M059J (cell line): ENCODE results near the gene VWA8. TPM values are rescaled to one million over a fixed set of nuclear protein-coding genes. Genes with fewer than 3 reads are reported as not detected.
A peak's percentile ranks its signal among the peaks of the same experiment; 100 is the strongest.

Experiments used
- DNase-seq: peaks from one replicate; pipeline ENCODE4 v3.0.0-alpha.2; 2012; ENCODE audit warnings: low read depth
- total RNA-seq: library from RNA; depleted of rRNA; stranded (reverse); fragments of >200 nt; shearing (Covaris generic); gene quantifications from 2 replicates; pipeline ENCODE4 v1.2.3, GENCODE V29; 2014

Gene VWA8
- total RNA-seq, 1 experiment from 2014 or later, result 10.4 TPM

- DNase-seq, result no peak
Measured at GRCh38 chr13:41614671-41615527, 346.0 kb downstream of the VWA8 start.

GRCh38 chr13:41613984-41614661, 346.8 kb downstream of the VWA8 start:
- DNase-seq, result peak; percentile 56

- DNase-seq, result no peak
Measured at GRCh38 chr13:41613471-41613870, 347.4 kb downstream of the VWA8 start.

DNA sequence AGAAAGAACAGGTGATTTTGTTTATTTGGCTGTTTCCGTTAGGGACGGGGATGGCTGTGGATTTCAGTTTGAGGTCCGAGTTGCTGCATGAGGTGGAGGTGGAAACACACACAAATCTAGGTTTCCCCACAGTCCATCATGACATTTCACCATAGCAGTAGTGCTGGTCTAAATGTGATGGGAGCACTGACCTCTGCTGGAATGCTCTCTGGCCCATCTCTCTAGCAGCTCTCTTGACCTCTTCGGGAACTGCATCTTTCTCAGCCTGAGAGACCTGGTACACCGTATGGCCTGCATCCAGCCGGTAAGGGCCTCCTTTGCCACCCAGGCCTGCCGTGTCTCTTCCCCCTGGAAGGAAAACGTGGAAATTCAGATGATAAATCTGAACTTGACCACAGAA, 349.5 kb downstream of the VWA8 start:
- DNase-seq, result no peak

DNA sequence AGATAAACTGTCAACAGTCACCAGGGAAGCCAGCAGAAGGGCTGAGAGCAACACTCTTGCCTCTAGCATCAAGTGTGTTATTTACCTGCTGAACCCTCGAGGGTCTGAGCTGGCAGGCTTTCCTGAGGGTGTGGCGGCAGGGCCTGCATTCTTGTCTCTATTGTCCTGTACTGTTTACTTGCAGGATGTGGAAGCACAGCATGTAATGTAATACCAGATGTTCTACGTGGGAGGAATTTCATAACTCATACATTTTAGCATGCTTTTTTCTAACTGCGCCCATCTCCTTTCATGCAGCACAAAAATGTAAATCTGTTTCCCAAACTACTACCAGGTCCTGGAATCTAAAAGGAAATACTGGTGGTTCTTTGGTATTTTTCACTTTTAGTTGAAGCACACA, 350.5 kb downstream of the VWA8 start:
- no peak for DNase-seq

GRCh38 chr13:41609828-41610227, 351.1 kb downstream of the VWA8 start:
- DNase-seq, result no peak

DNA sequence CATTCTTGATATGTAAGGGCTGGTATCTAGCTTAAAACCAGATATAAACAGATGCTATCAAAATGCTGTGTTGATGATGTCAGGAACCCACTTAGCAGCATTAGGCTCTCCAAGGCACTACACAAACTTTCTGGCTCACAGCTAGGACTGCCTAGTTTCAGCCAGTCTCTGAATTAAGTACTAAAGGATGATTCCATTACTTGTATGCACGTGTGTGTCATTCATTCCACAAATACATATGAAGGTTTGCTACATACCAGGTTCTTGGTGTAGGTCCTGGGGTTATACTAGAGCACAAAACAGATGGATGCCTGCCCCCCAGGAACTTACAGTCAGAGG, 352.1 kb downstream of the VWA8 start:
- DNase-seq, result no peak

GRCh38 chr13:41608111-41608838, 352.6 kb downstream of the VWA8 start:
- no peak for DNase-seq

DNA sequence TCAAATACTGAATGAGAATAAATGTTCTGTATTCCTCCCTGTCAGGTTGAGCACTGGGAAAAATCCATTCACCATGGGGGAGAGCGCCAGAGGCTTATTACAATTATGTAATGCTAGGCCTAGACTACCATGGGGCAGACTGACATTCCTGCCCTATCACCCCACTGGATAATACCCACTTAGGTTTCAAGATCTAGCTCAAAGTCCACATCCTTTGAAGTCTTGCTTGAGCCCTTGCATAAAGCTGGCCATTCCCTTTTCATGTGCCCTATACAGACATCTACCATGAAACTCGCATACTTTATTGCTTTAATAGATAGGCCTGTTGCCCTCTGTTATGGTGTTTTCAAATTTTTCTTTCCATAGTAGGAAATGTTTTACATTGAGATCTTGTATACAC, 354.3 kb downstream of the VWA8 start:
- no peak for DNase-seq

DNA sequence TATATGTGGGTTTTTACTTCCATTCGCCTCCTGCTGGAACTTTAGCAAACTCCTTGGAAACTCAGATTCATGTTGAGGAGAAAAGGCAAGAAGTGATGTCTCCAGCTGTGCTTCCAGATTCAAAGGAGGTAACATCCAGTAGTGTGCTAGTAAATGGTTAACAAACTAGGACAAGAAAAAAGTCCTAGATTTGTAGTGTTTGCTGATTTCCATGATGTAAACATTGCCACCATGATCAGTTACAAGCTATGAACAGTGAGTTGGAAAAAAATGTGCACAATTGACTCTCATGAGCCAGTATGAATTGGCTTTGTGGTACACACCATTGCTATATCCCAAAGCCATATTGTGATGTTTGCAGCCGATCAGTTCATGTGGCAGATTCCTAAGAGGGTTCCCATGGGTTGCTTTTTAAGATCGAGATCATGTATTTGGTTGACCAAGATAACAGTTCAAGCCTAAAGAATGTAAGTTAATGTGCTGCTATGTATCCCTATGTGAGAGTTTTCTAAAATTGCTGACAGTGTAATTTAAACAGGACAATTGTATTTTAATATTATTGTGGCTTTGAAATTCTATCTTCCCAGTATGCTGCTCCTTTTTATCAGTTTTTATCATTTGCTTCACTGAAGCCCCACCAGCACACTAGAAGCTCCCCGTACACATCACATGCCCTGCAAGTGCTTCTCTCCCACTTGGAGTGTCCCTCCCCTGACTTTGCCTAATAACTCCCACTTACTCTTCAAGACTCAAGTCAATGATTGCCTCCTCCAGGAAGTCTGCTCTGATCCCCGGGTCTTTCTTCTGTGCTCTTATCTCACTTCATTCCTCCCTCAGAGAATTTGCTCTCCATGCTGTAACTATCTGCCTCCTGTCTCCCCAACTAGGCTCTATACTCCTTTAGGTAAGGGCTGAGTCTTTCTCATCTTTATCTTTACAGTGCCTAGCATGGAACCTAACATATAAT, 355.3 kb downstream of the VWA8 start:
- no peak for DNase-seq

DNA sequence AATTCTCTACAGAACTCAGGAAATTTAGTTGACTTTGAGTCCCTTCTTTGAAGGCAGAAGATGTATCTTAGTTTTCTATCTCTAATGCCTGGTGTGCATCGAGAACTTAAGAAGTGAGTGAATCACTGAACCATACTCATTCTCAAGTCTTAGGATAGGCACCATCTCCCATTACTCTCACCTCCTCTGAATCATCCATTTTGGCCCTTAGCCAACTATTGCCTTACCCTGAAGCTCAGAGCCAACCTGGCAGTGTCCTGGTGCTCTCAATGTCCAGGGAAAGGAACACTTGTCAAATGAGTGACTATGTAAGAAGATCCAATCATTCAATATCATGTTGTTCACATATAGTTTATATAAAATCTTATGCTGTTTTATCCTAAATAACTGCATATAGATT, 357.0 kb downstream of the VWA8 start:
- DNase-seq, result peak; percentile 83

GRCh38 chr13:41601718-41602445, 359.0 kb downstream of the VWA8 start:
- no peak for DNase-seq

DNA sequence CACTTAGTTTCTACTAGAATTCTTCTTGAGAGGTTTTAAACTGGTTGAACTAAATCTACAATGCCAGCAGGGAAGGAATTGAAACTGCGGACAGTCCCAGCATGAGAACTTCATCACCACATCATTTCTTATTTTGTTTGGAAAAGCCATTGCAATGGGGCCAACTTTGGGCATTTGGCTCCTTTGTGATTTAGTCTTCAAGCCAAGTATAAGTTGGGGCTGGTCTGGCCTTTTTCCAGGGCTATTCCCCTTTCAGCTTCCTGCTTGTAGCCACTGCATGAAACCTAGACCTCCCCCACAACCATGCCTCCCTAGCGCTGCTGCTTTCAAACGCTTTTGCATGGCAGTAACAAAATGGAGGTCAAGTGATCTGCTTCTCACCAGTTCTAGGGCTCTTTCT, 361.3 kb downstream of the VWA8 start:
- DNase-seq, result no peak

DNA sequence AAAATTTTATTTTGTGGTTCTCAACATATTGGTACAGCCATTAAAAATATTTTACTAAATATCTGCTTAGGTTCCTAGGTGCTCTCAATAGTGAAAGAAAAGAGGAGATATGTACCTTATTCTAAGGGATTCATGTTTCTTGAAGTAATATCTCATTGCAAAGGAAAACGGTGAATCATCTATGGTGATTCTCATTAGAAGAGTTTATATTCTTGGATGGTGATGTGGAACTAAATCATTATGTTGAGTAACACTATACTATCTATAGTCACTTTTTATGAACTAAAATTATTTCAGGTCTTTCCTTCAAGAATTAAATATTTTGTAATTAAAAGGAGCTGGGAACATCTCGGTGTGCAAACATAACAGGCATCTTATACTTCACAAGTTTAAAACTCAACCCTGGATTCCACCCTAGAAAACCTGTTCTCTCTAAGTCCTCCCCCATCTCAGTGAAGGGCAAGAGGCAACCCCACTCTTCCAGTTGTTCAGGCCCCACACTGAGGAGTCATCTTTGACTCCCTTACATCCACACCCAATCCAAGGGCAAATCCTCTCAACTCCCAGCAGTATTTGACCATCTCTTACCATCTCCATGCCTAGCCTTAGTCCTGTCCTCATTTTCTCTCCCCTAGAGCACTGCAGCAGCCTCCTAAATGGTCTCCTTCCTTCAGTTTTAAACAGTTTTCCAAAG, 363.4 kb downstream of the VWA8 start:
- no peak for DNase-seq

GRCh38 chr13:41596190-41596589, 364.7 kb downstream of the VWA8 start:
- no peak for DNase-seq

GRCh38 chr13:41595298-41595697, 365.6 kb downstream of the VWA8 start:
- DNase-seq, result no peak

- DNase-seq, result peak; percentile 33
Measured at GRCh38 chr13:41590643-41591042, 370.3 kb downstream of the VWA8 start.

DNA sequence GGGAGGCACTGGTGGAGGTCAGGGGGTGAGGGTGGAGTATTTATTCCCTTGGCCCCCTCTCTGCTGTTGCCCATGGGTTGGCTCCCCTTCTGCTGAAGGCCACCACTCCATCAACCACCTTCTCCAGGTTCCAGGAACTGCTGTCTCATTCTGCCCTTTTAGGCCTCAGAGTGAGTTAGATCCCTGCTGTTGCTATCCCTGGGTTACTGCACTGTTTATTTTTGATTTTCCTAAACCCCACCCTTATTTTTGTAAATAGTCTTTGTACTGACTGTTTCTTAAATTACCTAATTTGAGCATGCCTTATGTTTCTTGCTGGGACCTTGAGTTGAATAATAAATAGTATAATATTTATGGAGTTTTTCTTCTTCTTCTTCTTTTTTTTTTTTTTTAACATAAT, 370.8 kb downstream of the VWA8 start:
- DNase-seq, result peak; percentile 35

DNA sequence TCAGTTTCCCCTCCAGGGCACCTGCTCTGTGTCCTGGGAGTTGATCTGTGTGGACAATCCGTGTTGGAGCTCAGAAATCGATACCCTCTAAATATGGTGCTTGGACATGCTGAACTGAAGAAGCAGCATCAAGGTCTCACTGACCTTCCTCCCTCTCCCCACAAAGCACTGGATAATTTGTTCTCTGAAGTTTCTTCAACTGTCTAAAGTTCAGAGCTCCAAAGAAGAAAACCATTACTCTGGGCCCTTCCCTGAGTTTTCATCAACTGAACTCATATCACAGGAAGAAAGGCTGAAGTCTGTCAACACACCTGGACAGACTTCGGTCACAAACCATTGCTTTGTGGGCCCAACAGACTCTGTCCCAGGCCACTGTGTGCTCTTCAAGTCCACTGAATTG, 371.5 kb downstream of the VWA8 start:
- DNase-seq, result no peak

DNA sequence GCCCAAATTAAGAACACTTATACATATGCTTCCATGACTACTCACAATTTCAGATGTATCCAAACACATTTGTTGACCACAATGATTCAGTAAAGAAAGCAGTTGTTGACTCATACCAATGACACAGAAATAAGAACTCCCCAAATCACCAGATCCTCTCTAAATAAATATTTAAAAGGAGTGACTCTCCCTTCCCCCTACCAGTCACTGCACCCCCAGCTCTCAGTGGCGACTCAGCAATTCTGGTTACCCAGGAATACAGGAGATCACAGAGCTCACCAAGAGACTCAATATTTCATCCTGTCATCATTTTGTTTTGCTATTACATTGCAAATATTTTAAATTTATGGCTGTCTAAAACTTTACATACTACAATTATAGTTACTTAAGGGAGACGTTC, 372.0 kb downstream of the VWA8 start:
- DNase-seq, result peak; percentile 94
